HG03457 (cell line): Measurements from ENCODE around the gene ADGRG6.

Source experiments
- ATAC-seq: cut with Tn5 transposase; IDR thresholded peaks from one replicate; pipeline ENCODE4 v1.9.1; 2021; ENCODE audit warnings: moderate number of reproducible peaks; ENCODE audit not compliant: unreplicated experiment

Gene ADGRG6

DNA sequence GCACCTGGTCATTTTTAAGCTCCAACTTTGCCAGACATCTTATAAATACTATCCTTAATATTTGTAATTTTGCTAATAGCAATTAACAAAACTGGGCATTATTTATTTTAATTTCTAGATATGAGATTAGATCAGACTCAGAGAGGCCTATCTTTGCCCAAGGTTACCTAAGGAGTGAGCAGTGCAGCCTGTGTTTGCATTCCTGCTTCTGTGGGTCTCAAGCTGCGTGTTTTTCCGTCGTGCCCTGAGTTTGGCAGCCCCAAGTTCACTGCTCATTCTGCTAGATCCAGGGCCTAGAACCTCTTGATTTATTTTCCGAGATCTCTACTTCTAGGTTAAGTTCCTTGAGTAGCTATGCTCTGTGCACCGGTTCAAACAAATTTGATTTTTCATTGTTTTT is 11.0 kb upstream of the ADGRG6 start:
- ATAC-seq, result no peak

- no peak for ATAC-seq
Observed at GRCh38 chr6:142291512-142291911, 10.3 kb upstream of the ADGRG6 start.

GRCh38 chr6:142292166-142292924 is 9.5 kb upstream of the ADGRG6 start:
- ATAC-seq, result no peak

GRCh38 chr6:142293121-142293520 is 8.7 kb upstream of the ADGRG6 start:
- ATAC-seq, result no peak

DNA sequence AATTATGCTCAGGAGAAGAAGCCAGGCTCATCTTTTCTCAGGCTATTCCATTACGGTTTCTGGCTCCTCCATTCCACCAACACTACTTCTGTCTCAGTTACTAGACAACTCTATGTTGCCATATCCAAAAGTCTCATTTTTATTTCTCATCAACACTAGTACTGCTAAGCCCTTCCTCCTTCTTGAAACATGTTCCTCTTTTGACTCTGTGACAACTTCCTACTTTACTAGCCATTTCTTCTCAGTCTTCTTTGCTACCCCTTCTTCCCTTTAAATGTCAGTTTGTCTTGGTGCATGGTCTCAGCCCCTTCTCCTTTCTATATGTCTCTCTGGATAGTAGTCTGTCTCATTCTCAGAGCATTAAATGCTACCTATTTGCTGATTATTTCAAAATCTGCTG is 7.1 kb upstream of the ADGRG6 start:
- ATAC-seq, result no peak

- no peak for ATAC-seq
Observed at GRCh38 chr6:142296975-142297604, 4.7 kb upstream of the ADGRG6 start.

DNA sequence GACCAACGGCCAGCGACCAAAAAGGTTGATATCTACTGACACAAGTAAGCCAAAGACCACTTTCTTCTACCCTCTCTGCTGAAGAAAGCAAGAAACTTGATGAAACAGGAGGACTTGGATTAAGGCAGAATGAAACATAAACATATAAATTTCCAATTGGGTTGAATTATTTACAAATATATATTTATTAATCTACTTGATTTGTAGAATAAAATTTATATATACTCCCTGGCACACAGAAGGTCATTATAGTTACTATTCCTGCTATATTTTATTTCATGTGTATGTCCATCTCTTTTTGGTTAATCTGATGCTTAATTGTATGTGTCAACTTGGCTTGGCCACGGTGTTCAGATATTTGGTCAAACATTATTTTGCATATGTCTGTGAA is 4.2 kb upstream of the ADGRG6 start:
- ATAC-seq, result no peak

DNA sequence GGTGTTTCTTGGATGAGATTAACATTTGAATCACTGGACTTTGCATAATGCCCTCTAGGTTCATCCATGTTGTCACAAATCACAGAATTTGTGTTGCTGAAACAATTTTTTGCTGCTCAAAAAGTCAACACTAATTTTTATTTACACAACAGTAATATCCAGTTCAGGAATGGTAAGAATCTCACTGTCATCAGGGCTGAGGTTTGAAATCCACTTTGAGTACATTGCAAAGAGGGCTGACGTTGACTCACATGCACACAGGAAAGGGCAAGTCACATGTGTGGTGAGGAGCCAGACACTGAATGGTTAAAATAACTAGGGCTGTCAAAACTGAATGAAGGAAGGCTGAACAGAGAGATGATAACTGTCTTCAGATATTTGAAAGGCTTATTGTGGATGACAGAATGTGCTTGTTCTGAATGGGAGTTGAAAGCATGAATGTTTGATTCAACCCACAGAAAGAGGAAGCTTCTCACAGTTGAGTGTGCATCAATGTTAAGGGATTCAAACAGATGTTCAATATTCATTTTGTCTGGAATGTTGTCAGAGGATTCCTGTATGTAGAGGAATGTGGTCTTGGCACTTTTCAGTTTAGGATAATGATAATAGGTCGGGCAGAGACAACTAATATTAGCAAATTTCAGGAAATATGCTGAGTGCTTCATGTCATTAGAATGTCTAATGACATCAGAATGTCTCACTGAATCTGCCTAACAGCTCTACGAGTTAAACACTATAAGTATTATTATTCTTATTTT is 3.6 kb upstream of the ADGRG6 start:
- no peak for ATAC-seq

GRCh38 chr6:142300302-142300701 is 1.5 kb upstream of the ADGRG6 start:
- no peak for ATAC-seq

- ATAC-seq, result no peak
Observed at GRCh38 chr6:142300758-142301650, 803 bp upstream of the ADGRG6 start.

DNA sequence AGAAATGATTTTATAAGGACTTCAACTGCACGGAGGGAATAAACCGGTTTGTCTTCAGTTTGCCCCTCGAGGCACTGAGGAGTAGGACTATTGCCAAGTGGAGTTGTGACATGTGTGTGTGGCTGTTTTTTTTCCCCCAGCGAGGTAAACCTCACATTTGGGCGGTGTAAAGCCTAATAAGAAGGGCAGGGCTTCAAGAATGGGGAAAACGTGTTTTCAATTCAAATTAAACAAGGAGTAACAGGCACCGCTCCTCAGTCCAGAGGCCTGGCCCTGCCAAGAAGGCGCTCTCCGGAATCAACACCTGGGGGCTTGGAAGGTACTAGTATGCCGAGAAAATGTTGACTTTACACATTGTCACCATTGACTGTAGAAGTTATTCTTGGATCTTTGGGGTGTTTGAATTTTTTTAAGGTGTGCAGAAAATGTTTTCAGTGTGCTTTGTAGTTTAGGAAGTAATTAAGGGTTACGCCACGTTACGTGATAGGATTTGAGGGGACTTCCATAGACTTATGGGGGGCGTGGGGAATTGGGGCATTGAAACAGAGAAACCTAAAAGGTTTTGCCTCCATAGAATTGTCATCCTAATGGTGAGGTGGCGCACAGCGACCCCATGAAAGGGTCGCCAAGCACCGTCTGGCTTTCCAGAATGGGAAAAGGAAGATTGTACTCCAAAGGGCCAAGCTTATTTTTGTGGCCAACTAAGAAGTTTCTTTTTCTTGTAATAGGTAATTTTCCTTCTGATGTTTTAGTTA is 791 bp downstream of the ADGRG6 start:
- ATAC-seq, result no peak

DNA sequence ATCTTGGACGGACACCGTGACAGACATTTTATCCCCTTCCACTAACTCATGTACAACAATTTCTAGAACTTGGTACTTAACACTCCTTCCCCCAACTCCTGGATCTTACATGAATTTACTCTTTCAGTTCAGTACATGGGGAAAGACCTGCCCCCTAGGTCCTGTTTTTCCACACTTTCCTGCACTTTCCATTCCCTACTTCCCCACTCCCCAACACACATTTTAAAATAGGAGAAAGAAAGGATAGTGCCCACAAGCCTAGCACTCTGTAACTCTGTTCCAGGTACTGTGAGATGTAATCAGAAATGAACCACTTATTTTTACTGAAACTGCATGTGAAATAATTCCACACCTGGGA is 1.3 kb downstream of the ADGRG6 start:
- no peak for ATAC-seq

GRCh38 chr6:142304241-142304640 is 2.4 kb downstream of the ADGRG6 start:
- no peak for ATAC-seq

DNA sequence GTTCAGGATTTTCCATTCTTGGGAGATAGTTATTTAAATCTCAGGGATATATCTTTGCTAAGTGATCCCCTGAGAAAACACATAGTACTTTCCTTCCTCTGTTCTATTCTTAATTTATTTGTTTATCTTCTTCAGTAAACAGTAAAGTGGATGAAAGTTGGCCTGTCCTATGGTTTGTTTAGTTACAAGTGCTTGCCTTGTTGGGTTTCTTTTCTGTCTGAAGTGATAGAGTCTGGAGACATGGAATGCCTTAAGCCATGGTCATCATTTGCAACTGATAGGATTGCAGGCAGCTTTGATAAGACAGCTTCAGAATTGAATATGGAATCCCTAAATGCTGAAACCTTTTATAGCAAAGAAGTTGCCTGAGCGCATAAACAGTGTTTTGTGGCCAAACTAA is 4.9 kb downstream of the ADGRG6 start:
- ATAC-seq, result no peak

DNA sequence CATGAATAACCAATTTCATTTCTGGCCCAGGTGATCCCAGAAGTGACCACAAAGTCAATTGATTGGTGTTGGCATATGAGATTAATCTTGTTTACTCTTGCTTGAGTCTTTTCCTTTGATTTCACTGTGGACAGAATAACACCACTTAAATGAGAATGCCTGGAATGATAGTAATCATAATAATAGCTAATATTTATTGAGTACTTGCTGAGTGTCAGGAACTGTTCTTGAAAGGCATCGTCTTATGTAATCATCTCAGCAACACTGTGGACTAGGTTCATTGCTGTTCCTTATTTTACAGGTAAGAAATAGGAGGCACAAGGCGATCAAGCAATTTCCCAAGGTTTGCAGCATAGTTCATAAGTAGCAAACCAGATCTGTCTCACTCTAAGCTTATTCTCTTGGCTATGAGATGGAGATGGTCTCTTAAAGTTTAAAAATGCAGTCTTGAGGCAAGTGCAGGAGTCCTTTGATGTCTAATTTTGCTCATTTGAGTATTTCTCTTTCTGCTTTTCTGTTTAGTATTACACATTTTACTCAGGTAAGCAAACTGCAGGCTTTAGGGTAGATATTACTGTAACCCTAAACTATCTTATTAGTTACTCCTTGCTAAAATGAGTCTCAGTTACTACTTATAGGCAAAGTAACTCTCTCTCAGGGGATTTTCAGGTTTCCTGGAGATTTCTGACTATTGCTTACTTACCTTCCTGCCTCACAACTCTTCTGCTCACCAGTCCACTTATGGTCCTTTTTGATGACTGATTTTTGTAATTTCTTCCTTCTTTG is 6.3 kb downstream of the ADGRG6 start:
- no peak for ATAC-seq

- no peak for ATAC-seq
Observed at GRCh38 chr6:142309426-142309825, 7.6 kb downstream of the ADGRG6 start.

GRCh38 chr6:142313284-142313683 is 11.5 kb downstream of the ADGRG6 start:
- ATAC-seq, result no peak

DNA sequence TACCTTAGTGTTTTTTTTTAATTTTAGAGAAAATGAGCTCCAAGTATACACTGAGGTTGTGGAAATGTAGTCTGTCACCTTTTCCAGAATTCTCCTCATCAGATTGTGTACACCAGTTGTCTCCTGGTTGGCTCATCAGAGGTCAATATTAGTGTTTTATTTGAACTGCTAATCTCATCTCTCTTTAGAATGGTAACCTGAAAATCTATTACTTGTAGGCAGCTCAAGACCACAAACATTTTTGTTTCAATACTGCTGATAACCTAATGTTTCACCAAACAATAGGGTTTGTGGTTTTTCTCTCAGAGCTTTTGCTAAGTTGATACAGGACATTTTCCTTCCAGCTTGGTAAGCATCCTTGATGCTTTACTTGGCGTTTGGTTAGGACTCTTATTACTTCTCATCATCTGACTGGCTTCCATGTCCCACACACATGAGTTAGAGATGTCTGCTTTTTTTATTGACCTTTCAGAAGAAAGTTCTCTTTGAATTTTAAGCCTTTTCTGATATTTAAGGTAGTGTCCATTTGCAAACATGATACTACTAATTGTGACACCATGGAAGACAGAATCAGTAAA is 15.1 kb downstream of the ADGRG6 start:
- no peak for ATAC-seq

GRCh38 chr6:142318714-142319113 is 16.9 kb downstream of the ADGRG6 start:
- no peak for ATAC-seq
